Natural killer cell (primary cell): ENCODE data around the gene FZD7. TPM values are rescaled to one million over a fixed set of nuclear protein-coding genes. Genes with fewer than 3 reads are reported as not detected.
A peak's percentile ranks its signal among the peaks of the same experiment; 100 is the strongest.

Experiments
- ATAC-seq, 3 donors: fragments of 150-1000 bp in 2 of 3; fragments of 200-7000 bp in 1 of 3; cut with Tn5 transposase; 1 replicate in 1 of 3; 2 replicates in 2 of 3; pipeline ENCODE4 v1.10.0; 2021; ENCODE audit warnings: mild to moderate bottlenecking in 2 of 3, moderate library complexity in 2 of 3
- DNase-seq, 2 donors: peaks; one replicate each; pipeline versions ENCODE4 v3.0.0 to v3.0.0-alpha.2; 2013 to 2021; ENCODE audit warnings: mixed read lengths in 1 of 2
- H3K27ac ChIP-seq: one replicate; pipeline ENCODE4 v1.5.1; 2013; ENCODE audit warnings: mild to moderate bottlenecking, low read length
- H3K27me3 ChIP-seq: one replicate; pipeline ENCODE4 v1.6.1; 2013; ENCODE audit warnings: low read length; ENCODE audit not compliant: control insufficient read depth, insufficient read depth
- H3K36me3 ChIP-seq: one replicate; pipeline ENCODE4 v1.6.1; 2013; ENCODE audit warnings: low read length; ENCODE audit not compliant: control insufficient read depth, insufficient read depth
- H3K4me1 ChIP-seq: one replicate; pipeline ENCODE4 v1.6.1; 2013; ENCODE audit warnings: low read length; ENCODE audit not compliant: control insufficient read depth, insufficient read depth
- H3K4me3 ChIP-seq: one replicate; pipeline ENCODE4 v1.5.1; 2013; ENCODE audit warnings: low read length
- H3K9me3 ChIP-seq: one replicate; pipeline ENCODE4 v1.6.1; 2013; ENCODE audit warnings: low read length; ENCODE audit not compliant: control insufficient read depth, insufficient read depth
- H3K27ac Mint-ChIP-seq, 2 donors: one replicate each; pipeline ENCODE4 v1.8.0; 2022; ENCODE audit warnings: mild to moderate bottlenecking in 2 of 2, mixed read lengths in 2 of 2, moderate library complexity in 1 of 2
- H3K27me3 Mint-ChIP-seq, 2 donors: one replicate each; pipeline ENCODE4 v1.8.0; 2022; ENCODE audit warnings: low read depth in 2 of 2, mixed read lengths in 2 of 2
- H3K36me3 Mint-ChIP-seq: one replicate; pipeline ENCODE4 v1.8.0; 2022; ENCODE audit warnings: mixed read lengths
- H3K4me1 Mint-ChIP-seq, 2 donors: one replicate each; pipeline ENCODE4 v1.8.0; 2022; ENCODE audit warnings: mixed read lengths in 2 of 2
- H3K4me3 Mint-ChIP-seq: one replicate; pipeline ENCODE4 v1.8.0; 2022; ENCODE audit warnings: mild to moderate bottlenecking, moderate library complexity, mixed read lengths
- H3K9me3 Mint-ChIP-seq, 2 donors: one replicate each; pipeline ENCODE4 v1.8.0; 2022; ENCODE audit warnings: mixed read lengths in 2 of 2
- CTCF ChIP-seq: fragments of 200-600 bp; IDR thresholded peaks from one replicate; pipeline ENCODE4 v1.8.0; 2022; ENCODE audit warnings: antibody characterized with exemption
- WGBS: methylation state at CpG from one replicate; pipeline ENCODE4 v1.1.7; 2013; ENCODE audit warnings: missing lambda C conversion rate; ENCODE audit not compliant: insufficient coverage; 5-methylcytosine and 5-hydroxymethylcytosine counted together
- intact Hi-C: fragments of 100-400 bp; cut with micrococcal nuclease; formaldehyde crosslinking; loops from one replicate; pipeline ENCODE4 v1.14.2; 2022
- total RNA-seq, 4 donors: library from RNA; stranded (reverse); fragments of 120-200 nt in 1 of 4; gene quantifications; one replicate each; pipeline versions ENCODE4 v1.2.3 to v1.2.4, GENCODE V29; 2013 to 2022

The FZD7 gene
- total RNA-seq, 3 donors from 2014 or later (not counting 1 experiment from before 2014, with no cell fraction given) = 0.27 to 1.6 TPM; not detected in 1

- TF ChIP-seq CTCF = no peak
- no peak overlapping the region for H3K4me3 Mint-ChIP-seq
- no peak overlapping the region for H3K27ac Mint-ChIP-seq
- no peaks in the 10 kb centered on the region for H3K9me3 ChIP-seq
- WGBS = 97% methylated on average over 4 of the region's 4 CpGs
- H3K4me1 Mint-ChIP-seq = peaks cover 14 to 15% of the 10 kb centered on the region in 2 donors
- intact Hi-C loops = loop anchor here (5.0 kb wide), 1 partner anchor 1318 kb away; no protein-coding TSS in a partner anchor
- H3K4me3 ChIP-seq = no peak overlapping the region
- H3K36me3 Mint-ChIP-seq = no peaks in the 10 kb centered on the region
- no peaks in the 10 kb centered on the region for H3K9me3 Mint-ChIP-seq
- H3K27me3 ChIP-seq = peaks cover 10% of the 10 kb centered on the region
- peaks cover 17 to 25% of the 10 kb centered on the region in 2 donors for H3K27me3 Mint-ChIP-seq
- DNase-seq (no peak), ATAC-seq (no peak)
- no peak overlapping the region for H3K27ac ChIP-seq
- peaks cover 25% of the 10 kb centered on the region for H3K4me1 ChIP-seq
- H3K36me3 ChIP-seq = no peaks in the 10 kb centered on the region
These were observed 3.0 kb upstream of the FZD7 start for GRCh38 chr2:202030691-202031090.

DNA sequence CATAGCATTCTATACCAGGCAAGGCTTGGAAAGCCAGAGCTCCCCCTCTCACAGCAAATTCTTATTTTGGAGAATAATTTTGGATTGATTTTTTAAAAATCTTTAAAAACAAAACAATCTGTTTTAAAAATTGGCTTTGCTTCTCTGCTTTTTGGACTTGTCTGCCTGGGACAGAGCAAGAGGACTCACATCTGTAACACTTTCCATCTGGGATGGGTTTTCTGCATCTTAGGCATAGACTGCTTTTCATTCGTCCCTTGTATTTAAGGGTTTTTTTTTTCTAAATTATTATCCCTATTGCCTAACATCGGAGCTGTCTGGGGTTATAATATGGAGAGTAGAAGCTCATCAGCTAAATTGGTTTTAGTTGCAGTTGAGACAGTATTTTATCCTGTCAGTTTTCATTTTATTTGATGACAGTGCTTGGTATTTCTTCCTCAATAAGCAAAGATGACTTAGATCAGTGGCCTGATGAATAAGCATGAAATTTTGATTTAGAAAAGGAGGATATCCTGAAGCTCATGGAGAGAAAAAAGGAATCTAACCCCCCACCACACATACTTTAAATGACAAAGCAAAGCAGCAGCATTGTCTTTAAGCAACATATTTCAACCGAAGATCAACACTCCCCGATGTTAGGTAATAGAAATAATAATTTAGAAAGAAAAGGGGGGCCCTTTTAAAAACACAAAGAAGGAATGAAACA lies 2.3 kb upstream of the FZD7 start:
- peaks cover 14 to 15% of the 10 kb centered on the region in 2 donors for H3K4me1 Mint-ChIP-seq
- TF ChIP-seq CTCF = no peak
- H3K36me3 Mint-ChIP-seq = no peaks in the 10 kb centered on the region
- Histone ChIP-seq H3K36me3 (no peaks in the 10 kb centered on the region), H3K27ac (no peak overlapping the region), H3K9me3 (no peaks in the 10 kb centered on the region), H3K4me3 (no peak overlapping the region), H3K4me1 (peaks cover 27% of the 10 kb centered on the region), H3K27me3 (peaks cover 16% of the 10 kb centered on the region)
- no CpG with 5 or more reads among the region's 4 CpGs for whole genome bisulfite sequencing
- no peaks in the 10 kb centered on the region for H3K9me3 Mint-ChIP-seq
- intact Hi-C loops = loop anchor here (5.0 kb wide), 1 partner anchor 1319 kb away; no protein-coding TSS in a partner anchor
- H3K27me3 Mint-ChIP-seq = peaks cover 13 to 25% of the 10 kb centered on the region in 2 donors
- no peak overlapping the region for H3K27ac Mint-ChIP-seq
- no peak for DNase-seq
- H3K4me3 Mint-ChIP-seq = peak overlapping the region; percentile 92
- no peak for ATAC-seq

DNA sequence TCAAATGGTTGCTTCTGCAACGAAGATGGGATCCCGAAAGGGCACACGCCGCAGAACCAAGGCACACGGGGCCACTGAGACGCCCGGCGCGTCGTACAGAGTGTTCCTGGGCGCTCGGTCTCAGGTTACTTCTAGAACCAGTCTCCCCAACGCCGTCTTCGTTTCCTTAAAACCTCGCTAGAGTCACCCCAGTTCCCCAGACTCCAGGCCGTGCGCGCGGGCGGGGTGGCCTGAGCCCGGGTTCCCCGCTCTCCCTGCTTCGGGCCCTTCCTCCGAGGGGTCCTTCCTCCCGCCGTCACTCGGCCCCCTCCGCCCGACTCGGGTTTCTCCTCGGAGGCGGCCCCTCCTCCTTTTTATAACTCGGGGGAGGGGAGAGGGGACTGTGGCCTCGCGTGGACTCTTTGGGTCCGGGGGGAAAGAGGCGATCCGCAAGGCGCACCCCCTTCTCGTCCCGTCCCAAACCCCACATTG lies 774 bp upstream of the FZD7 start:
- H3K27me3 ChIP-seq = peaks cover 28% of the 10 kb centered on the region
- TF ChIP-seq CTCF = no peak
- no peak overlapping the region for H3K27ac ChIP-seq
- under 1% methylated on average over 36 of the region's 42 CpGs for WGBS
- H3K36me3 ChIP-seq = no peaks in the 10 kb centered on the region
- peaks cover 27% of the 10 kb centered on the region for H3K4me1 ChIP-seq
- H3K9me3 ChIP-seq = no peaks in the 10 kb centered on the region
- intact Hi-C loops = loop anchor here (5.0 kb wide), 1 partner anchor 1321 kb away; no protein-coding TSS in a partner anchor
- H3K4me3 Mint-ChIP-seq = peak overlapping the region; percentile 92
- peak overlapping the region in 1 of 2 donors; percentile 41 for H3K27ac Mint-ChIP-seq
- H3K9me3 Mint-ChIP-seq = no peaks in the 10 kb centered on the region
- DNase-seq (peak; percentile 25 to 63), ATAC-seq (peak in 2 of 3 donors; percentile 1 to 2)
- H3K27me3 Mint-ChIP-seq = peaks cover 12 to 25% of the 10 kb centered on the region in 2 donors
- peaks cover 14 to 15% of the 10 kb centered on the region in 2 donors for H3K4me1 Mint-ChIP-seq
- peak overlapping the region; percentile 94 for H3K4me3 ChIP-seq
- no peaks in the 10 kb centered on the region for H3K36me3 Mint-ChIP-seq
